Epithelial cell of esophagus (primary cell): ENCODE measurements around the gene BMP6.

Experiments
- DNase-seq: peaks from one replicate; pipeline ENCODE4 v3.0.0; 2010; ENCODE audit warnings: low read depth
- H3K4me3 ChIP-seq: 2 replicates; pipeline ENCODE4 v1.5.1; 2011; ENCODE audit warnings: mild to moderate bottlenecking, low read length, control low read depth
- TF ChIP-seq, protein P1 (sequence below): IDR thresholded peaks from 2 replicates; pipeline ENCODE4 v1.5.1; 2011; ENCODE audit warnings: low read depth, mild to moderate bottlenecking, low read length, control low read depth, inconsistent platforms; ENCODE audit not compliant: insufficient read depth; ENCODE audit errors: missing control alignments

Gene BMP6

DNA sequence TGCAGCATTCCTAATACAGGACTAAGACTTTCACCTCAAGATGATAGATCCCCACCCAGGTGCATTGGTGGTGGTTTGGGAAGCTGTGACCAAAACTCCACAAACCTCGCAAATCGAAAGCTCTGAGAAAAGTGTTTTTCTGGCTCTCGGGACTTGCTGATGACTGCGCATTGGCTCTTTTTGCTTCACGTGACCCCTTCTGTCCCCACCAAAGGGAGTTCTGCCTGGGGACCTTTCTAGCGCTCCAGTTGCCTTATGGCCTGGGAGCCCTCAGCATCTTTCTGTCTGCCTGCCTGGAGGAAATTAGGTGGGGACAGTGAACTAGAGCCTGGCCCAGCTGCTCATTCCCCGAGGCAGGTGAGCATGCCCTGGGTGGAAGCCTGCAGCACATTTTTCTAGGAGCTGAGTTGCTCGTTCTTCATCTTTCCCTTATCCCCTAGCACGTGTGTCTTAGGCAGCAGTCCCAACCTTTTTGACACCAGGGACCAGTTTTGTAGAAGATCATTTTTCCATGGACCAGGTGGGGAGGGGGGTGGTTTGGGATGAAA is 94.5 kb downstream of the BMP6 start:
- DNase-seq, result no peak
- no peak overlapping the region for H3K4me3 ChIP-seq
- TF ChIP-seq, protein P1, sequence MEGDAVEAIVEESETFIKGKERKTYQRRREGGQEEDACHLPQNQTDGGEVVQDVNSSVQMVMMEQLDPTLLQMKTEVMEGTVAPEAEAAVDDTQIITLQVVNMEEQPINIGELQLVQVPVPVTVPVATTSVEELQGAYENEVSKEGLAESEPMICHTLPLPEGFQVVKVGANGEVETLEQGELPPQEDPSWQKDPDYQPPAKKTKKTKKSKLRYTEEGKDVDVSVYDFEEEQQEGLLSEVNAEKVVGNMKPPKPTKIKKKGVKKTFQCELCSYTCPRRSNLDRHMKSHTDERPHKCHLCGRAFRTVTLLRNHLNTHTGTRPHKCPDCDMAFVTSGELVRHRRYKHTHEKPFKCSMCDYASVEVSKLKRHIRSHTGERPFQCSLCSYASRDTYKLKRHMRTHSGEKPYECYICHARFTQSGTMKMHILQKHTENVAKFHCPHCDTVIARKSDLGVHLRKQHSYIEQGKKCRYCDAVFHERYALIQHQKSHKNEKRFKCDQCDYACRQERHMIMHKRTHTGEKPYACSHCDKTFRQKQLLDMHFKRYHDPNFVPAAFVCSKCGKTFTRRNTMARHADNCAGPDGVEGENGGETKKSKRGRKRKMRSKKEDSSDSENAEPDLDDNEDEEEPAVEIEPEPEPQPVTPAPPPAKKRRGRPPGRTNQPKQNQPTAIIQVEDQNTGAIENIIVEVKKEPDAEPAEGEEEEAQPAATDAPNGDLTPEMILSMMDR, result no peak

DNA sequence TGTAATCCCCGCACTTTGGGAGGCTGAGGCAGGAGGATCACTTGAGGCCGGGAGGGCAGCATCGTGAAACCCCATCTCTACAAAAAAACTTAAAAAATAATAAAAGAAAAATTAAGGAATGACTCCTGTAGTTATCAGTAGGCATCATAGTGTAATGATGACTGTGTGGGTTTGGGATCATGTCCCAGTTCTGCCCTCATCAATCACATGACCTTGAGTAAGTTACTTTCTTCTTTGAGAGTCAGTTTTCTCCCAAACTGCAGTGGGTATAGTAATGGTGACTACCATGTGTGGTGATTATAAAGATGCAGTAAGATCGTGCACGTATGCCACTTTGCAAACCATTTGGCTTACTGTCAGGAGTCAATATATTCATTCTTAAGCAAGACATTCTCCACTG is 95.5 kb downstream of the BMP6 start:
- DNase-seq, result no peak
- no peak overlapping the region for H3K4me3 ChIP-seq
- TF ChIP-seq, protein P1, result no peak

DNA sequence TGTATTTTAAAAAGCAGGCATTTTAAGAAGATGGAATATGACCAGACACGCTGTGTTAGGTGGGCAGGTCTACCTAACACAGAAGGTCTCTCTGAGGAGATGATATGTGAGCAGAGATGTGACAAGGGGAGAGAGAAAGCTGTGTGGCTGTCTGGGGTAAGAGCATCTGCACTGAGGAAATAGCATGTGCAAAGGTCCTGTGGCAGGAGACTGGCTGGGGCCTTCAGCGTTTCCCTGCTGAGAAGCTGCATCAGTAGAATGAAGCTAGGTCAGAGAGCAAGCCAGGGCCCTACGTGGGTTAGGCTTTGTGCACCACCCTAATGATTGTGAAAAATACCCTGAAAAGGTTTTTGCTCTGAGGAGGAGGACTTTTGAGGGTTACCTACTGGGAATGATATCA is 97.7 kb downstream of the BMP6 start:
- DNase-seq, result no peak
- H3K4me3 ChIP-seq, result no peak overlapping the region
- TF ChIP-seq, protein P1, result no peak

DNA sequence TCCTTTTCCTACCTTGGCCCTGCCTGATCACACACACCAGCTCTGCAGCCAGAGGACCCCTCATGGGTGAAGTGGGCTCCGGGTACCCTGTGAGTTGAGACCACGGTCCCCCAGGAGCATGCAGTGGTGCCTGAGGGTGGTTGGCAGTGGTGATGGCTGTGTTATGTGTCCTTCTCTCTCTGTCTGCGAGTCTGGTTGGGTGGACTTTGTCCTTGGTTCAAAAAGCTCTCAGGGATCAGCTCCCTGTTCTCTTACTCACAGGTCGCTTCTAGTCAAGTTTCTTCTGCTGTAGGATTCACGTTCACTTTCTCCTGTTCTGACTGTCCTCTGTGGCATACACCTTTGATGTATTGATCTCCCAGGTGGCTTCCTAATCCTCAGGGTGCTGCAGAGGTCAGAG is 100.1 kb downstream of the BMP6 start:
- DNase-seq, result no peak
- H3K4me3 ChIP-seq, result no peak overlapping the region
- TF ChIP-seq, protein P1, result no peak

GRCh38 chr6:7827142-7827541 is 101.2 kb downstream of the BMP6 start:
- DNase-seq, result no peak
- TF ChIP-seq, protein P1, result no peak
- no peak overlapping the region for H3K4me3 ChIP-seq

- TF ChIP-seq, protein P1, result no peak
- no peak for DNase-seq
- H3K4me3 ChIP-seq, result no peak overlapping the region
Measured at GRCh38 chr6:7828124-7828523, 102.2 kb downstream of the BMP6 start.
